Activated naive CD8-positive, alpha-beta T cell (primary cell): Measurements from ENCODE around the gene SIX4.

Experiments
- H3K27ac Mint-ChIP-seq: one replicate; pipeline ENCODE4 v1.8.0; 2021; ENCODE audit warnings: mixed read lengths
- H3K27me3 Mint-ChIP-seq: one replicate; pipeline ENCODE4 v1.8.0; 2021; ENCODE audit warnings: mixed read lengths
- H3K36me3 Mint-ChIP-seq: one replicate; pipeline ENCODE4 v1.8.0; 2021; ENCODE audit warnings: mixed read lengths
- H3K4me1 Mint-ChIP-seq: one replicate; pipeline ENCODE4 v1.8.0; 2021; ENCODE audit warnings: low read depth, mixed read lengths
- H3K4me3 Mint-ChIP-seq: one replicate; pipeline ENCODE4 v1.8.0; 2021; ENCODE audit warnings: mild to moderate bottlenecking, mixed read lengths
- H3K9me3 Mint-ChIP-seq: one replicate; pipeline ENCODE4 v1.8.0; 2021; ENCODE audit warnings: low read depth, mixed read lengths

SIX4 gene

DNA sequence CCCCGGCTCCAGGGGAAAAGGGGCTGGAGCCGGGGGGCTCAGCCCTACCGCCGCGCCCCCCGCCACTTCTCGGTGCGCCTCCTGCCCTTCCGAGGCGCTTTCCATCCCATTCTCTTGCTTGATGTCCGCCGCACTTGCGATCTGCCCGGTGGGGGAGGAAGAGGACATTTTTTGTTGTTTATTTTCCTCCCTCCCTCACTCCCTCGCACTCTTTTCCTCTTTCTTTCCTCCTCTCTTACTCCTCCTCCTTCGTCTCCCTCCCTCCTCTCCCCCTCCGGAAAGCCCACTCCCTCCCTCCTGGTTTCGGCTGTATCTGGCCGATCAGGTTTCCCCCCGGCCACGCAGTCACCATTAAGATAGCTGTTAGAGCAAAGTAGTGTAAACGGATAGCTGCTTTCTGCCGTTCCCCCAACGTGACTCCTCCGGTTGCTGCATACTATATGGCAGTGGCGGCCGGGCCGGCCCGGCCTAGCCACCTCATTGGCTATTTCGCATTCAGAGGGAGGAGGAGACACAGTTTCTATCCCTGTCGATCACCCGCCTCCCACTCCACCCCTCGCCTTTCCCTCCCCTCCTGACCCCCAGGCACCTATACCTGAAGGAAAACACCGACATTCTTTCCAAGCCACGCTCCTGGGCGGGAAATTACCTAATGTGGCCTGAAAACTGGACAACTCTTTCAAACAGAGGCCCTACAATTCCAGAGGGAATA, at the start of gene SIX4:
Gene SIX4 (minus strand): TSS at position 445 of the 712 bp plus-strand sequence. CDS start 277 bp downstream, at position 168.
- peak within 1 kb of the TSS; percentile 89 for H3K4me3 Mint-ChIP-seq
- no peaks in the 10 kb centered on the region for H3K9me3 Mint-ChIP-seq
- H3K27me3 Mint-ChIP-seq: peaks cover 48% of the 10 kb centered on the region
- H3K4me1 Mint-ChIP-seq: peaks cover 18% of the 10 kb centered on the region
- peaks cover 3% of the 10 kb centered on the region for H3K36me3 Mint-ChIP-seq
- no peak within 1 kb of the TSS for H3K27ac Mint-ChIP-seq

DNA sequence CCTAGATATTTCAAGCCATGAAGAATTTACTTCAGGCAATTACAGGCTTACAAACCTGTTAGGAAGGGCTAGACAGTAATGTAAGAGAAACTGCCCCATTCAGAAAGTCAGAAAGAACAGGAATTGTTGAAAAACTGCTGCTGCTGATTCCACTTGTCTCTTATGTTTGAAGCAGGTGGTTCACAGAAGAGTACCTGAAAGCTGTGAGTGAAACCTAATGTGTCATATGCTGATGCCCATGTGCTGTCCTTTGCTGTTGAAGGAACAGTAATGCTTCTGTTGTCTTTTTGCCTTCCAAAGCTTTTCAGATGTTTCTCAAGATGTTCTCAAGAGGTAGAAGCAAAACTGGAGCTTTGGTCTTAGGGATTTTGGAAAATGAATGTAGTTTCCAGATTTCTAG, 49.4 kb upstream of the SIX4 start:
- Mint-ChIP-seq H3K27me3 (no peaks in the 10 kb centered on the region), H3K4me3 (no peak overlapping the region), H3K36me3 (no peaks in the 10 kb centered on the region), H3K4me1 (peaks cover 10% of the 10 kb centered on the region), H3K9me3 (no peaks in the 10 kb centered on the region), H3K27ac (no peak overlapping the region)

DNA sequence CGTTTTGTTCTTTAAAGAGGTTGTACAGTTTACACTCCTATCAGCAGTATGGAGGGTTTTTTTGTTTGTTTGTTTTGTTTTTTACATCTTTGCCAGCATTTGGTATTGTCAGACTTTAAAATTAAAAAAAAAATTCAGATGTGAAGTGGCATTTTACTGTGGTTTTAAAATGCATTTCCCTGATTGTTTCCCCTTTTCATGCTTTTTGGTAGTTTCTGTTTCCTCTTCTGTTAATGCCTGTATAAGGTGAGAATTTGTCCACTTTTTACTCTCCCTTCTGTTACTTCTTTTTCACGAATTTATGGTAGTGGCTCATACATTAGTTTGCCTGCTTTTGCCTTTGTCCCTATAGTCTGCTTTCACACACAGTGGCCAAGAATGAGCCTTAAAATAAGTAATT, 47.0 kb upstream of the SIX4 start:
- Mint-ChIP-seq H3K36me3 (peaks cover 3% of the 10 kb centered on the region), H3K4me3 (no peak overlapping the region), H3K9me3 (no peaks in the 10 kb centered on the region), H3K27ac (no peak overlapping the region), H3K4me1 (peaks cover 11% of the 10 kb centered on the region), H3K27me3 (no peaks in the 10 kb centered on the region)

DNA sequence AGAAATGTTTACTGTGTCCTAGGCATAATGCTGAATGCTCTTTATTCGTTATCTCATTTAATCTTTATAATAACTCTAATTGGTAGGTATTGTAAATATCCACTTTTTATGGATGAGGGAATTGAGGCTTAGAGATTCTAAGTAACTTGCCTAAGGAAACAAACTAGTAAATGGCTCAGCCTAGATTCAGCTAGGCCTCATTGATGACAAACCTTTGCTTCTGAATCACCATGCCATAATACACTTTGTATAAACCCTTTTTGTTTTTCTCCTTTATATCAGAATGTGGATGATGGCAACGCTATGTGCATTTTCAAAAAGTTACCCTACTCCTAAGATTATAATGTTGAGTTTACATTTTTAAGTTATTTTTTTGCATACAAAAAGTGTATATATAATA, 44.5 kb upstream of the SIX4 start:
- H3K4me3 Mint-ChIP-seq: no peak overlapping the region
- H3K36me3 Mint-ChIP-seq: peaks cover 5% of the 10 kb centered on the region
- no peaks in the 10 kb centered on the region for H3K9me3 Mint-ChIP-seq
- peaks cover 11% of the 10 kb centered on the region for H3K4me1 Mint-ChIP-seq
- H3K27me3 Mint-ChIP-seq: no peaks in the 10 kb centered on the region
- no peak overlapping the region for H3K27ac Mint-ChIP-seq

DNA sequence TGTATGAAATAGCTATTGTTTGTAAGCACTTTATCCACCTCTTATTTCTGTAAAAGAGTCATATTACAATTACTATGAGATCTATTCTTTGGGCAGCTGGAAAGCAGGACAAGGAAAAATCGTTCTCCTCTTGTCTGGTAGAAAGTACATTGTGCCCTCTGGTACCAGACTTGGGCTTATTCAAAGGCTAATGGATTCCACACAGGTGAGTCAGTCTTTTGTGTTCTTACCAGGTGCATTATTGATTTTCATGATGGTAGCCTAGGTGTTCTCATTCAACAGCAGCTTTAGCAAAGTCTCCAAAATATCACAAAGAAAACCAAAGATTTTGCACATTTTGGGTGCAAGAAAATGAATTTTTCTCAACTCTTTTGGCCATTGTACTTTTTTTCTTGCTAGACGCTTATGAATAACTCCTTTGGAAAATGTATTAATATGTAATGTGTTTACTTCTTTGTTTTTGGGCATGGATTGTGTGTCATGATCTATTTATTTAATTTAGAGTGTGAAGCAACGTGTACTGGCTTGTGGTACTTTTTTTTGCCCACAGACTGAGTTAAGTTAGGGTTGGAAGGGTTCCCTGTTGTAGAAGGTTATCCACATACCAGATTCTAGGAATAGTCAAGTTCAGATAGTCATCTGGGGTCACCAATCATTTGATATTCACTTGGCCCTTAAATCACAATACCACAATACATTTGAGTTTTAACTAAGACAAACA, 36.7 kb upstream of the SIX4 start:
- H3K4me1 Mint-ChIP-seq: peaks cover 31% of the 10 kb centered on the region
- H3K27ac Mint-ChIP-seq: no peak overlapping the region
- H3K36me3 Mint-ChIP-seq: peaks cover 9% of the 10 kb centered on the region
- H3K9me3 Mint-ChIP-seq: no peaks in the 10 kb centered on the region
- H3K4me3 Mint-ChIP-seq: no peak overlapping the region
- H3K27me3 Mint-ChIP-seq: peaks cover 2% of the 10 kb centered on the region

DNA sequence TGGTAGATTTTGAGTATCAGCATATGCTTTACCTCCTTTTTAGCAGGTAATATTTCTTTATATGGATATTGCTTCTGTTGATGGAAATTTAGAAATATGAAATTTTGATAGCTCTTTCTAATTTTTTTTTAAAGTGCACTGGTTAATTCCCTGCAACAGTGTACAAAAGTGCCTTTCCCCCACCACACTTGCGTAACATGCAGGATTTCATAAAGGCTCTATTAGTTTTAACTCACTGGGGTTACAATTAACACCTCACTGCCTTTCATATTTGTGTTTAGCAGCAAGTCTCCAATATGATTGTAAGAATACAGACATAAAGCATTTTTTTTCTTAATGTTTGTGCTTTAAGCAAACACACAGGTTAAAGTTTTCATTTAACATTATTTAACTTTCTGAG, 36.1 kb upstream of the SIX4 start:
- Mint-ChIP-seq H3K9me3 (no peaks in the 10 kb centered on the region), H3K27me3 (peaks cover 3% of the 10 kb centered on the region), H3K4me1 (peaks cover 31% of the 10 kb centered on the region), H3K4me3 (no peak overlapping the region), H3K27ac (no peak overlapping the region), H3K36me3 (peaks cover 9% of the 10 kb centered on the region)

DNA sequence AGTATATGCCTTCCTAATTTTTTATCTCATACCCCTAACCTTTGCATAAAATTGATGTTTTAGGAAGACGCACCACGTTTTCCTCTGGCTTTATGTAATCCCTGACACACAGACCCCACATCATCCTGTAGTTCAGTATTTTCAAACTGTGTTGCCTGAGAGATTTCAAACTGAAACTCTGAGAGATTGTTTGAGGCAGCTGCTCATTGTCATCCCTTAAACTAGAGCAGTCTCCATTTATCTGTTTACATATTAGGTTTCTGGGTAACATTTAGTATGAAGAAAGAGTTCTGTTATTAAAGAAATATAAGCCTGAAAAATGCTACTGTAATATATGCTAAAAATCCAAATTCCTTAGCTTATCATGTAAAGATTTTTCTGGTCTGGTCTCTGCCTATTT, 34.7 kb upstream of the SIX4 start:
- H3K27ac Mint-ChIP-seq: no peak overlapping the region
- no peaks in the 10 kb centered on the region for H3K9me3 Mint-ChIP-seq
- peaks cover 38% of the 10 kb centered on the region for H3K4me1 Mint-ChIP-seq
- no peak overlapping the region for H3K4me3 Mint-ChIP-seq
- H3K36me3 Mint-ChIP-seq: peaks cover 7% of the 10 kb centered on the region
- peaks cover 3% of the 10 kb centered on the region for H3K27me3 Mint-ChIP-seq

DNA sequence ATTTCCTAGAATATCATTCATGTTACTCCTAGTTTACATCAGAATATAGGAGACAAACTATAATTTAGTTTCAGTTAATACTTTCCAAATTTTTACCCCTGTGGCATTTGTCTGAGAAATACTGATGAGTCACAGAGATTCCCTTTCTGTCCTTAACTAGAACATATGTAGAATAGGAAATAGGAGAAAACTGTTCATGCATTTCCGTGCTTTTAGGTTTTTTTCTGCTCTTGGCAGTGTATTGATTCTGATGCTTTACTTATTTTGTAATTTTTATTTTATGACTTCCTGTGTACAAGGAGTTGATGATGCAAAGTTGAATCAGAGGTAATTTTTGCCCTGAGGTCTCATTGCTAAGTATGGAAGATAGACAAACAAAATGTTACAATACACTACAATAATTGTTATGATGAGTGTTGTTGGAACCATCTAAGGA, 33.4 kb upstream of the SIX4 start:
- Mint-ChIP-seq H3K27ac (no peak overlapping the region), H3K4me1 (peaks cover 50% of the 10 kb centered on the region), H3K36me3 (peaks cover 9% of the 10 kb centered on the region), H3K4me3 (no peak overlapping the region), H3K9me3 (no peaks in the 10 kb centered on the region), H3K27me3 (peaks cover 5% of the 10 kb centered on the region)

DNA sequence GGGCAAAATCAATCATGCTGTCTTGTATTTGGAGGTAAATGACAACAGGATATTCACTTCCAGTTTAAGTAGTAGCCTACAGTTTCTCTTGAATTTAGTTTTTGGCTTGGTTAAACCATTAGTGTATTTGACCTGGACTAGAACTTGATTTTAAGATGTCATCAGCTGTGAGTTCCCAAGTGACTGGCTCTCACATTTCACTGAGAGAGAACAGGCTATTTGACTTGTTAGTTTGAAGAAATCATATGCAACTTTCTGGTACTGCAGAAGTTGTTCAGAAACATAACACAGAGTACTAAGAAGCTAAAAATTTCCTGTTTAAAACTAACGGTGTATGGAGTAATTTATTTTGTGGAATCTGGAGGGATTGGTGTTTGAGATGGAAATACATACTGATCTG, 32.7 kb upstream of the SIX4 start:
- Mint-ChIP-seq H3K4me1 (peaks cover 52% of the 10 kb centered on the region), H3K27me3 (peaks cover 5% of the 10 kb centered on the region)

DNA sequence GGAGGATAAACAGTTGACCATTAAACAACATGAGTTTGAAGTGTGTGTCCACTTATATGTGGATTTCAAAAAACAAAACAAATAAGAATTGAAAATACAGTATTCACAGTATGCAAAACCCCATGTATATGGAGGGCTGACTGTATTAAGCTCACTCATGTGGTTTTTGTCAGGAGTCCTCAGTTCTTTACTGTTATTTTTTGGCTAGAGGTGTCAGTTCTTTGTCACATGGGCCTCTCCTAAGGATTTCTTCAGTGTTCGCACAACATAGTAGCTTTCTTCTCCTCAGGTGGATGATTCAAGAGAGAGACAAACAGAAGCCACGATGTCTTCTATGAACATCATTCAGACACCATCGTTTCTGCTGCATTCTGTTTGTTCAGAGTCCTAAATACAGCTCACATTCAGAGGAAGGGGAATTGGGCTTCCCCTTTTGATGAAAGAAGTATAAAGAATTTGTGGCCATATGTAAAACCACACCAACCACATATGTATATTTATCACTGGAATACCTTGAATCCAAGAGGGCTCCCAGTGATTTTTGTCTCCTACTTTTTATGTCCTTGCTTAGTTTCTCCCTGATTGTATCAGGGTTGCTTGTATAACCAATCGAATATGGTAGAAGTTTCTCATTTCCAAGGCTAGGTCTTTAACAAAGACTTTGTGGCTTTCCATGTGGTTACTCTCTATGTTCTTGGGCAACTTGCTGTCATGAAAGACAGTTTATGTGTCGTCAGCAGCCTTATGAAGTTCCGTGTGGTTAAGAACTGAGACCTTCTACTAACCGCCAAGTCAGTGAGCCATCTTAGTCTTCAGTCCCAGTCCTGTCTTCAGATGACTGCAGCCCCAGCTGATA, 29.3 kb upstream of the SIX4 start:
- Mint-ChIP-seq H3K4me3 (peak overlapping the region; percentile 71), H3K4me1 (peaks cover 37% of the 10 kb centered on the region), H3K9me3 (no peaks in the 10 kb centered on the region), H3K36me3 (peaks cover 2% of the 10 kb centered on the region), H3K27me3 (peaks cover 5% of the 10 kb centered on the region), H3K27ac (peak overlapping the region; percentile 62)

More for the DNA sequence above, 32.7 kb upstream of the SIX4 start:
- H3K36me3 Mint-ChIP-seq: peaks cover 9% of the 10 kb centered on the region
- H3K9me3 Mint-ChIP-seq: no peaks in the 10 kb centered on the region
- no peak overlapping the region for H3K4me3 Mint-ChIP-seq
- no peak overlapping the region for H3K27ac Mint-ChIP-seq

DNA sequence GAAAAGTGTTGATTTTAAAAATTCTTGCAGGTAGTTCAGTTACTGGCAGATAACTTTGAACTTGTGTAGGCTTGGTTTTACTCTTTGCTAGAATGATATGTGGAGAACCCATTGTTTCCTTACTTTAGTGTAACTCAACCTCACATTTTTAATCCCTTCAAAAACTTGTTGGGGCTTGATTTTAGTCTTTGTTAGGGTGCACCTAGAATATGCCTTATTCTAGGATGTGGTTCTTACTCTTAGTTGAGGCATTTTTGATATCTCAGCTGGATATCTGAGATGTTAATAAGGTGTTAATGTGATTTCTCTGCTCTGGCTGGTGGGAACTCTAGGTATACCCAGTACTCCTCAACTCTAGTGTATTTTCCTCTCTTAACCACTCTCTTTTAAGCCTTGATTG, 20.4 kb upstream of the SIX4 start:
- no peaks in the 10 kb centered on the region for H3K27me3 Mint-ChIP-seq
- H3K36me3 Mint-ChIP-seq: peaks cover 13% of the 10 kb centered on the region
- H3K27ac Mint-ChIP-seq: no peak overlapping the region
- no peak overlapping the region for H3K4me3 Mint-ChIP-seq
- H3K4me1 Mint-ChIP-seq: peaks cover 11% of the 10 kb centered on the region
- no peaks in the 10 kb centered on the region for H3K9me3 Mint-ChIP-seq

DNA sequence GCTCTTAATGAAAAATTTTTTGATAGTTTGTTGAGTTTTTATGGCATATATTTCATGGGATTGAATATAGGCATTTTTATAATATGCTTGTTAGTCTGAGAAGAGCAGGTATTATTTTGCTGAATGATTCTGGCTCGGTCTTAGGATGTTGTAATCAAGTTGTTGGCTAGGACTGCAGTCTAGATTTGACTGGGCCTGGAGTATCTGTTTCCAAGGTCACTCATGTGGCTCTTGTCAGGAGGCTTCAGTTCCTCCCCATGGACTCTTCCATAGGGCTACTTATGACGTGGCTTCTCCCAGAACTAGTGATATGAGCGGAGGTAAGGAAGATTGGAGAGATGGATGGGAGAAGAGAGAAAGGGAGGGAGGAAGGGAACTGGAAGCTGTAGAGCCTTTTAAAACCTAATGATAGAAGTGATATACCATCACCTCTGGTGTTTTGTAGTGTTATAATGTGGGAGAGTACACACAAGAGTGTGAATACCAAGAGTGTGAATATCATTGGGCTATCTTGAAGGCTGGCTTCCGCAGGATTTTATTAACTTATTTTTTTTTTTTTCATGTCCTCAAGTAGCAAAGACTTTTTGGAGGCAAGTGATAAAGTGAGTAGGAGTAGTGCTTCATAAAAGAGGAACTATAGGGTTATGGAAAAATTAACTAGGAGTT, 14.8 kb upstream of the SIX4 start:
- H3K4me3 Mint-ChIP-seq: no peak overlapping the region
- no peaks in the 10 kb centered on the region for H3K27me3 Mint-ChIP-seq
- H3K4me1 Mint-ChIP-seq: peaks cover 43% of the 10 kb centered on the region
- peaks cover 10% of the 10 kb centered on the region for H3K36me3 Mint-ChIP-seq
- no peak overlapping the region for H3K27ac Mint-ChIP-seq
- no peaks in the 10 kb centered on the region for H3K9me3 Mint-ChIP-seq

DNA sequence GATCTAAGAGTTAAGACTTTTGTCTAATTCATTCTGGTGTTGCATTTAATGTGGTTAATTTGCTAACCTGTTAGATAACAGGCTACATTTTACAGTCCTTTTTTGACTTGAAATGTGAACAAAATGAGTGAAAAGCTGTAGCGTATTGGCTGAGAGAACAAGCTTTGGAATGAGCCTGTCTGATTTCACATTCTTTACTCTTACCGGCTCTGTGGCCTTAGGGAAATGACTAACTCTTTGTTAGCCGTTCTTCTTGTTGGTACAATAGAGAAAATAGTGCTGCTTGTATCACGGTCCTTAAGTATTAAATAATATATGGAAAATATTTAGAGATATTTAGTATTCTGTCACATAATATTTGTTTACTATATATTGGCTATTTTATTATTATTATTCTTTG, 12.3 kb upstream of the SIX4 start:
- Mint-ChIP-seq H3K36me3 (peaks cover 2% of the 10 kb centered on the region), H3K4me3 (peak overlapping the region; percentile 58), H3K9me3 (no peaks in the 10 kb centered on the region), H3K4me1 (peaks cover 36% of the 10 kb centered on the region), H3K27me3 (no peaks in the 10 kb centered on the region), H3K27ac (no peak overlapping the region)

DNA sequence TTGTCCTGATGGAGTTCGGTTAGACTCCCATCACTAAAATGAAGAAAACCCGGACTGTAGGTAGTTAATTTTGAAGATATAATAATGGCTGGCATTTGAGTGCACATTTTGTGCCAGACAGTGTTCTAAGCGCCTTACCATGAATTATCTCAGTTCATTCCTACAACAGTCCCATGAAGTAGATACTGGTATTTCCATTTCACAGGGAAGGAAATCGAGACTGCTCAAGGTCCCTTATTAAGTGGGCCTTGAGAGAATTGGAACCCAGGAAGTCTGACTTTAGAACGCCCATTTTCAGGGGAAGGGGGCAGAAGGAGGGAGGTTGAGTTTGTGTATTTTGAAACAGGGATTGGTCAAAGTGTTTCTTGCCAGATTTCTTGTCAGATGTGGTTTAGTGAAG, 11.3 kb upstream of the SIX4 start:
- H3K9me3 Mint-ChIP-seq: no peaks in the 10 kb centered on the region
- peak overlapping the region; percentile 100 for H3K4me3 Mint-ChIP-seq
- peaks cover 36% of the 10 kb centered on the region for H3K4me1 Mint-ChIP-seq
- peaks cover 2% of the 10 kb centered on the region for H3K27me3 Mint-ChIP-seq
- no peak overlapping the region for H3K27ac Mint-ChIP-seq
- peaks cover 2% of the 10 kb centered on the region for H3K36me3 Mint-ChIP-seq
